Skeletal muscle tissue (tissue), 4 donors: ENCODE results near the gene ARHGEF6. TPM values are rescaled to one million over a fixed set of nuclear protein-coding genes. Genes with fewer than 3 reads are reported as not detected.

Experiments used
- H3K27ac ChIP-seq: one replicate; pipeline ENCODE4 v1.7.0; 2013; ENCODE audit warnings: mild to moderate bottlenecking, low read depth, low read length, inconsistent platforms
- H3K27me3 ChIP-seq, 3 donors: one replicate each; pipeline ENCODE4 v1.7.0; 2013; ENCODE audit warnings: low read length in 3 of 3; ENCODE audit not compliant: control insufficient read depth in 3 of 3, insufficient read depth in 3 of 3
- H3K36me3 ChIP-seq, 3 donors: one replicate each; pipeline ENCODE4 v1.7.0; 2013; ENCODE audit warnings: low read length in 3 of 3; ENCODE audit not compliant: control insufficient read depth in 3 of 3, insufficient read depth in 3 of 3
- H3K4me1 ChIP-seq, 3 donors: one replicate each; pipeline ENCODE4 v1.7.0; 2013; ENCODE audit warnings: low read length in 3 of 3, mild to moderate bottlenecking in 3 of 3; ENCODE audit not compliant: control insufficient read depth in 3 of 3, insufficient read depth in 3 of 3
- H3K4me3 ChIP-seq, 3 donors: one replicate each; pipeline ENCODE4 v1.7.0; 2013; ENCODE audit warnings: low read length in 3 of 3
- H3K9ac ChIP-seq, 3 donors: one replicate each; pipeline ENCODE4 v1.7.0; 2013; ENCODE audit warnings: low read length in 3 of 3, mild to moderate bottlenecking in 3 of 3, moderate library complexity in 2 of 3, low read depth in 1 of 3
- H3K9me3 ChIP-seq, 3 donors: one replicate each; pipeline ENCODE4 v1.7.0; 2013; ENCODE audit warnings: low read length in 3 of 3; ENCODE audit not compliant: control insufficient read depth in 3 of 3
- total RNA-seq: library from RNA; depleted of rRNA; stranded (reverse); fragments of >200 nt; gene quantifications from one replicate; pipeline ENCODE4 v1.2.3, GENCODE V29; 2014
- donor health status: Osteomylitis.

Gene ARHGEF6
- total RNA-seq, 1 donor from 2014 or later = 25.6 TPM

DNA sequence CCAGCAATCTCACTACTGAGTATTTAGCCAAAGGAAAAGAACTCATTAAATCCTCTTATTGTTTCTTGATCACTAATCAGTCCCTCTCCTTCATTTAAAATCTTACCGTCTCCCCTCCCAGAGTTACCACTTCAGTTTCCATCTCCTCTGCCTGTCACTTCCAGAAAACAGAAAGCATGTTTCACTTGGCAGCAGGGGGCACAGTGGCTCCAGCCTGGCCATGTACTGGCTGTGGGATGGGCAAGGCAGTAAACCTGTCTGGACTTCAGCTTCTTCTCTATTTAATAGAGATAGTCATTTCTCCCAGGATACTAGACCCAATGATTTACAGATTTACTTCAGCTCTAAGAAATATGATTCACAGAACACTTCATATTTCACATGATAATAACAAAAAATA is 69.6 kb downstream of the ARHGEF6 start:
- H3K4me3 ChIP-seq = no peak overlapping the region

DNA sequence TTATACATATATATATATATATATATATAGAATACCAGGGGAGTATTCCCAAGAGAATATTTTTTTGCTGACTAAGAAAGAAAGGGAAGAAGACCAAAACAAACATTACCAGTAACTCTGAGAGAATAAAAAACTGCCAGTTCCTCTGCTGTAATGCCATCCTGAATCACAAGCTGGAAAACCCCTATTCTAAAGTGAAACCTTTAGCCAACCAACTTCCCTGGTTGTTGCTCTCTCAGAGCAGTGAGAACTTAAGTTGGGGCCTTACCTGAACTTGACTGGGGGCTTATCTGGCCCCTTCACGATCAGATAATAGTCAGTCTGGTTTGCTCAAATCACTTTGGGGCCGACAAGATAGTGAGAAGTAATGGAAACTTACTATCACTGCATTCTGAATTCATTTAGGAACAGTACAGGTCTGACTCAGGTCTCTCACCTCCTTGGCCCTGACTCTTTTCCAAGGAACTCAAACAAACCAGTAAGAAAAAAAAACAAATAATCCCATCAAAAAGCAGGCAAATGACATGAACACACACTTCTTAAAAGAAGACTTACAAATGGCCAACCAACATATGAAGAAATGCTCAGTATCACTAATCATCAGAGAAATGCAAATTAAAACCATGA is 70.3 kb downstream of the ARHGEF6 start:
- no peaks in the 10 kb centered on the region for H3K4me1 ChIP-seq
- no peak overlapping the region for H3K27ac ChIP-seq
- H3K9ac ChIP-seq = no peak overlapping the region
- H3K36me3 ChIP-seq = peaks cover 4 to 21% (median 5%) of the 10 kb centered on the region in 3 donors
- peaks cover 0 to 8% (median 0%) of the 10 kb centered on the region in 3 donors for H3K27me3 ChIP-seq
- H3K9me3 ChIP-seq = no peaks in the 10 kb centered on the region
- no peak overlapping the region for H3K4me3 ChIP-seq

More for the DNA sequence above, 69.6 kb downstream of the ARHGEF6 start:
- Histone ChIP-seq H3K4me1 (no peaks in the 10 kb centered on the region), H3K27me3 (peaks cover 0 to 8% (median 0%) of the 10 kb centered on the region in 3 donors), H3K9me3 (no peaks in the 10 kb centered on the region), H3K36me3 (peaks cover 4 to 14% (median 5%) of the 10 kb centered on the region in 3 donors), H3K9ac (no peak overlapping the region), H3K27ac (no peak overlapping the region)

DNA sequence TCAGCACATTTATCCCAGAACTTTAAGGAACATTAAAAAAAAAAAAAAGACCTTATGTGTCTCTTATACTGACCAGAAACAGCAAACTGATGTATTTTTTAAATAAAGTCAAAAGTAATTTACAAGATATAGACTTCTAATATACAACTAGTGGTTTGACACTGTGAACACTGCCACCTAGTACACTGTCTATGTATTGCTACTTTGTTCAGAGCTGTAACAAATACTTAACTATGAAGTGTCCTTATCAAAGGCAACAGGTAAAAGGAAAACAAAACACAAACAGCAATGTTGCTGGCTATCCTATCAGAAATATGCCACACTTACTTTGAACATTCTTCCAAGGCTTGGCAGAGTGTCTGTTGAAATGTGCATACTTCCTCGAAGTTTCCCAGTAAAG is 72.4 kb downstream of the ARHGEF6 start:
- Histone ChIP-seq H3K27ac (no peak overlapping the region), H3K4me1 (no peaks in the 10 kb centered on the region), H3K4me3 (no peak overlapping the region), H3K9ac (no peak overlapping the region), H3K27me3 (peaks cover 0 to 6% (median 0%) of the 10 kb centered on the region in 3 donors), H3K9me3 (no peaks in the 10 kb centered on the region), H3K36me3 (peaks cover 4 to 26% (median 8%) of the 10 kb centered on the region in 3 donors)

DNA sequence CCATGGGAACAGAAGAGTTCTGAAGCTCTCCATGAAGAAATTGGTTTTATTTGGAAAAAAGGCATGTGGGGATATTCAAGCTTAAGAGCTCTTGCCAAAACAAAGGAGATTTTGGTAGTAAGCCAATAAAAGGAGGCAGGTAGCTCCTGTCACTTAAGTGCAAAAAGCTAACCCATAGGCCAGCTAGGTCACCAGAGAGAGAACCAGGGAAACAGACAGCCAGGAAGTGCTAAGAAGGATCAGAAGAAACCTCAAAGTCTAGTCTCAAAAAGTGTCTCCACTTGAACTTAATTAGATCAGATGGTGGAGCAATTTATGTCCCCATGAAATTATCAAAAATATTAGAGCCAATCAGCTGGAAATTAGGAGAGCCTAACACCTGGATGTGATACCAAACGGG is 83.6 kb downstream of the ARHGEF6 start:
- peaks cover 0 to 2% (median 0%) of the 10 kb centered on the region in 3 donors for H3K36me3 ChIP-seq
- no peak overlapping the region for H3K27ac ChIP-seq
- no peaks in the 10 kb centered on the region for H3K9me3 ChIP-seq
- H3K4me1 ChIP-seq = no peaks in the 10 kb centered on the region
- H3K9ac ChIP-seq = no peak overlapping the region
- H3K27me3 ChIP-seq = no peaks in the 10 kb centered on the region
- no peak overlapping the region for H3K4me3 ChIP-seq

DNA sequence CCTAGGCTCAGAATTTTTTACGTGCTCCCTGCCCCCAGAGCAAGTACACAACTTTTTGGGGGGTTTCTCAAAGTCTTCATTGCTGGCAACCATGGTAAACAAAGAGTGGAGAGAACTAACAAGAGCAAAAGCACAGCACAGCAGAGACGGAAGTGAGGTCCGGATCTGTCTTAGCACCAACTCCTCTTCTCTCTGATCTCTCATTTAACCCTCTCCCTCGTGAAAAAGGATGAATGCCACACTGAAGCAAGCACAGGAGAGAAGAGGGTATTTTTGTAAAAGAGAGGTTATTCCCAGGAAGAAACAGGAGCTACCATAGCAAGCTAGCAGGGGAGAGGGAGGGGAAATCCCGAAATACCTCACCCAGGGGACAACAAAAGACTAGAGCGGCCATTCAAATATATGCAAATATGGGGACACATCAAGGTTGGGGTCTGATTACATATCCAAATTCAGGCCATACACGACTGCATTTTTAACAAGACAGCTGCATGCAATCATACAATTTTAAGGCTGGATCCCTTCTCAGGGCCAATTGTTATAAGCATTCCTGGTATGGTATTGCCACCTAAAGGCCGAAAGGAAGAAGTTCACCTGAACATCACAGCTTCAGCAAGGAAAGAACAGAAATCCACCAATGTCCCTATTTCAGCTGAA is 86.2 kb downstream of the ARHGEF6 start:
- Histone ChIP-seq H3K36me3 (peaks cover 0 to 5% (median 2%) of the 10 kb centered on the region in 3 donors), H3K9ac (no peak overlapping the region), H3K4me3 (no peak overlapping the region), H3K27me3 (no peaks in the 10 kb centered on the region), H3K4me1 (no peaks in the 10 kb centered on the region), H3K9me3 (no peaks in the 10 kb centered on the region), H3K27ac (no peak overlapping the region)

DNA sequence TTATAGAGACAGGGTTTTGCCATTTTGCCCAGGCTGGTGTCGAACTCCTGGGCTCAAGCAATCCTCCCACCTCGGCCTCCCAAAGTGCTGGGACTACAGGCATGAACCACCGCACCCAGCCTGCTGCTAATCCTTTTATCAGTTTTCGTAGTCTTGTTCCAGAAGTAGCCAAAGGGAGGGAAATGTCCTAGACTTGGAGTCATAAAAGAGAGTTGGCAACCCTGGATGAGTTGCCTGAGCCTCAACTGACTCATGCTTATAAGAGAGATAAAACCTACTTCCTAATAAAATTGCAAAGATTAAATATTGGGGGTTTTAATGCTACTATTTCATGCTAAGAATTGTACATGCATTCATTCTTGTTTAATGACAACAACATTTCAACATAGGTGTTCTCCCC is 88.5 kb downstream of the ARHGEF6 start:
- no peak overlapping the region for H3K4me3 ChIP-seq

DNA sequence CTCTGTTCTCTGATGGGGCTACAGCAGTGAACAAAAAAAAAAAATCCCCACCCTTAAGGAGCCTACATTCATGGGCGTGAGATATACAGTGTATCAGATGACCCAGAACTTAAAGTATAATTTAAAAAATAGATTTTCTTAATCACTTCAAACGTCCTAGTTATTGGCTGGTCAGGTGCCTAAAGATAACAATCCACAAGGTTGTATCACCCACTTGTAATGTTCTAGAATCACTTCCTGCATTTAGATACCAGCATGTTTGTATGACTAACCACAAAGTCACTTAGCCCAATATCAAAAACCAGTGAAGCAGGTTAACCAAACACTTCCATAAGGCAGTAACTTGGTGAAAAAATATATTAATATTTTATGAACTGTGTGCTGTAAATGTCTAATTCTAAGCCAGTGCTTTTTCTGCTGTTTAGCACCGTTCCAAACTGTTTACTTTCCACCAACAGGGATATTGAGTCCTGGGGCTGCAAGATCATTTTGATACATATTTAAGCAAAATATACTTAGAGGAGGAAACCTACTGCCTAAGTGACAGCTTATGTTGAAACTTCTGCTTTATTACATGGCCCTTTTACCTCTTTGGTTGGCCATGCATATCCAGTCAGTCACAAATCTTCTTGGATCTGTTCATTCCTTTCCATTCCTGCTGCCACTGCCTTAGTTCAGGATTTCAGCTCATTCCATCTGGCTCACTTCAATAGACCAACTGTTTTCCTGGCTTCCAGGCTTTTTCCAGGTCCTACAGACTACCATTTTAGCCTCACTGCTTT is 89.5 kb downstream of the ARHGEF6 start:
- Histone ChIP-seq H3K36me3 (peaks cover 2 to 11% (median 9%) of the 10 kb centered on the region in 3 donors), H3K27me3 (peaks cover 0 to 3% (median 0%) of the 10 kb centered on the region in 3 donors), H3K27ac (no peak overlapping the region), H3K4me3 (no peak overlapping the region), H3K9me3 (no peaks in the 10 kb centered on the region), H3K4me1 (peaks cover 0 to 3% (median 0%) of the 10 kb centered on the region in 3 donors), H3K9ac (no peak overlapping the region)

More for the DNA sequence above, 88.5 kb downstream of the ARHGEF6 start:
- Histone ChIP-seq H3K27me3 (peaks cover 0 to under 1% (median 0%) of the 10 kb centered on the region in 3 donors), H3K36me3 (peaks cover 2 to 11% (median 9%) of the 10 kb centered on the region in 3 donors), H3K4me1 (peaks cover 0 to 3% (median 0%) of the 10 kb centered on the region in 3 donors), H3K9me3 (no peaks in the 10 kb centered on the region), H3K9ac (no peak overlapping the region), H3K27ac (no peak overlapping the region)

DNA sequence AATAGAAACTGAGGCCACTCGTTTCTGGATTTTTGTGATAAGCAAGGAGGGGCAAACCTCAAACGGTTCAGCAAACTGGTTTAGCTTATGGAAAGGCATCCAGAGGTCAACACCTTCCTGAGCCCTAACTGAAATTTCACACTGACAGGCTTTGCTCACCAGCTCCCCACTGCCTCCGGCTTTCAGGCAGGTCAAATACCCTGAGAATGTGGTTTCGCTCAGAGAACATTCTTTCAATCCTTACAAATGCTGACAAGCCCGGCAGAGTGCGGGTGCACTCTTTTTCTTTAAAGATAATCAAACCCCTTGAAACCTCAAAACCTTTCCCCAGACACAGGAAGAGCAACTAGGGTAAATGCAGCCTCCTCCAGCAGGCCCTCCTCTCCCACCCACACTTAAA is 91.3 kb downstream of the ARHGEF6 start:
- Histone ChIP-seq H3K4me3 (no peak overlapping the region), H3K27ac (no peak overlapping the region), H3K36me3 (peaks cover 2 to 17% (median 9%) of the 10 kb centered on the region in 3 donors), H3K9me3 (no peaks in the 10 kb centered on the region), H3K27me3 (peaks cover 0 to 3% (median 0%) of the 10 kb centered on the region in 3 donors), H3K9ac (no peak overlapping the region), H3K4me1 (peaks cover 0 to 3% (median 0%) of the 10 kb centered on the region in 3 donors)

DNA sequence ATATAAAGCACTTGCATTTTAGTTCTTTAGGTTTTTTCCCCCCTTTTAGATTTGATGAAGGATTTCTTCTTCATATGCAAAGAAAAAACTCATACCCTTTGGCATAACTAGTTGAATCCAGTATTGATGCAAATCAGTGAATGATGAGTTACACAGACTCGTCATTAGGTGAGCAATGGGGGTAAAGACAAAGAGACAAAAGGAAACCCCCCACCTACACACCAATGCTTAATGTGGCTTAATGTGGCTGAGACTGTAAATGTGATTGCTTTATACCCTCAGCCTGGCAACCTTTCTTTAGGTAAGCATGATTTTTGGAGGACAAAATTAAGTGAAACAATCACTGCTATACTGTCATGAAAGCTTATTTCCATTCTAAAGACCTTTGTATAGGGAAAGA is 93.3 kb downstream of the ARHGEF6 start:
- Histone ChIP-seq H3K4me3 (no peak overlapping the region), H3K4me1 (peaks cover 0 to 3% (median 0%) of the 10 kb centered on the region in 3 donors), H3K36me3 (peaks cover 11 to 19% (median 13%) of the 10 kb centered on the region in 3 donors), H3K9ac (no peak overlapping the region), H3K9me3 (no peaks in the 10 kb centered on the region), H3K27ac (no peak overlapping the region), H3K27me3 (peaks cover 0 to 3% (median 0%) of the 10 kb centered on the region in 3 donors)
